SKM-1 (cell line): ENCODE results near the gene SLCO4A1.

Experiments
- DNase-seq: peaks from one replicate; lab custom pipeline; 2025; ENCODE audit not compliant: unreplicated experiment; lab: John Stamatoyannopoulos, UW

Gene SLCO4A1

GRCh38 chr20:62663145-62664018 lies 21.1 kb downstream of the SLCO4A1 start:
- no peak for DNase-seq

GRCh38 chr20:62664019-62664971 lies 22.0 kb downstream of the SLCO4A1 start:
- no peak for DNase-seq

GRCh38 chr20:62665153-62665754 lies 23.0 kb downstream of the SLCO4A1 start:
- DNase-seq: no peak

- no peak for DNase-seq
Measured at GRCh38 chr20:62665826-62666735, 23.8 kb downstream of the SLCO4A1 start.

- DNase-seq: no peak
Measured at GRCh38 chr20:62666736-62667529, 24.6 kb downstream of the SLCO4A1 start.

- DNase-seq: no peak
Measured at GRCh38 chr20:62667530-62668440, 25.5 kb downstream of the SLCO4A1 start.

GRCh38 chr20:62668441-62669027 lies 26.2 kb downstream of the SLCO4A1 start:
- DNase-seq: peak; percentile 28

- DNase-seq: no peak
Measured at GRCh38 chr20:62669249-62669648, 26.9 kb downstream of the SLCO4A1 start.

GRCh38 chr20:62670156-62670555 lies 27.9 kb downstream of the SLCO4A1 start:
- no peak for DNase-seq

GRCh38 chr20:62670998-62671397 lies 28.7 kb downstream of the SLCO4A1 start:
- no peak for DNase-seq

- peak; percentile 77 for DNase-seq
Measured at GRCh38 chr20:62671765-62672164, 29.5 kb downstream of the SLCO4A1 start.

GRCh38 chr20:62674370-62674769 lies 32.1 kb downstream of the SLCO4A1 start:
- DNase-seq: no peak

- peak; percentile 32 for DNase-seq
Measured at GRCh38 chr20:62675156-62675876, 33.0 kb downstream of the SLCO4A1 start.

GRCh38 chr20:62675877-62676260 lies 33.6 kb downstream of the SLCO4A1 start:
- no peak for DNase-seq

GRCh38 chr20:62676976-62677375 lies 34.7 kb downstream of the SLCO4A1 start:
- peak; percentile 28 for DNase-seq

GRCh38 chr20:62677678-62678077 lies 35.4 kb downstream of the SLCO4A1 start:
- no peak for DNase-seq

- peak; percentile 97 for DNase-seq
Measured at GRCh38 chr20:62678553-62678952, 36.2 kb downstream of the SLCO4A1 start.
